ENCODE measurements around the gene ST3GAL3. TPM values are rescaled to one million over a fixed set of nuclear protein-coding genes. Genes with fewer than 3 reads are reported as not detected.
A peak's percentile ranks its signal among the peaks of the same experiment; 100 is the strongest.

The ST3GAL3 gene
- polyA plus RNA-seq, 2 of the 4 experiments (the other 2 are of a cell fraction): 2.5 to 4.0 TPM

DNA sequence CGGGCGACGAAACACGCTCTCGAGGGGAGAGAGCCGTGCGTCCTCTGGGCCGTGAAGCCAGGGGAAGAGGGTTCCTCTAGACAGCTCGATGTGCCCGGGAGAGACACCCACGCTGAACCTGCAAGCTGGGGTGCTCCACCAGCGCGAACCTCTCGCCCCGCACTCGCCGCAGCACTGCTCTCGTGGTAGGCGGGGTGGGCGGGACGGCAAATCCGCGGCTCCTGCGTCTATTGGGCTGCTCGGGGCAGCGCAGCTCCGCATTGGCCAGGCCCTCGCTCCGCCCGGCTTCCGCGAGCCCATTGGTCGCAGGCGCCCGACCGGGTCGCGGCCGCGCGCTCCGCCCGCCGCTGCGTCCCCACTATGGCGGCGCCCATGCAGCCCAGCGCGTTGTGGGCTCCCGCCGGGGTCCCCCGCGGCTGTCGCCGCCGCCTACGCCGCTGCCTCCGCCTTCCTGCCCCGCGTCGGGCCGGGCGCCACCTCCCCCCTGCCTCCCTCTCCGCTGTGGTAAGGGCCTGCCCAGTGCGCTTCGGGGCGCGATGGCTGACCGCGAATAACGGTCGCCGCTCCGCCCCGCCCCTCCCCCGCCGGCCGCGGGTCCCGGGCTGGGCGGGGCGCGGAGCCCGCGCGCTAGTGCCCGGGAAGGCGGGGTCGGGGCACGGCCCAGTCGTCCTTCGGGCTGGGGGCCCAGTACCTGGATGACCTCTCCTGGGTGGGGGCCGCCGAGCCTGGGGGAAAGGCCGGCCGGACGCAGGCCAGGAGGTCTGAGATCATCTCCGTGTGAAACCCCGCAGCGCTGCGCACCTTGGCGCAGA, at the start of gene ST3GAL3 (continued):
- TF ChIP-seq FOSL2 (IDR thresholded peaks at IDR 0.05) (no peak), FOSL2 (CRISPR knock-in tag; IDR thresholded peaks at IDR 0.05) (0 out of 2 replicates have a peak, but pooled peaks have one; percentile 4), CHD2 (IDR thresholded peaks at IDR 0.05; ENCODE audit: low read length, partially characterized antibody) (peak; percentile 44)

DNA sequence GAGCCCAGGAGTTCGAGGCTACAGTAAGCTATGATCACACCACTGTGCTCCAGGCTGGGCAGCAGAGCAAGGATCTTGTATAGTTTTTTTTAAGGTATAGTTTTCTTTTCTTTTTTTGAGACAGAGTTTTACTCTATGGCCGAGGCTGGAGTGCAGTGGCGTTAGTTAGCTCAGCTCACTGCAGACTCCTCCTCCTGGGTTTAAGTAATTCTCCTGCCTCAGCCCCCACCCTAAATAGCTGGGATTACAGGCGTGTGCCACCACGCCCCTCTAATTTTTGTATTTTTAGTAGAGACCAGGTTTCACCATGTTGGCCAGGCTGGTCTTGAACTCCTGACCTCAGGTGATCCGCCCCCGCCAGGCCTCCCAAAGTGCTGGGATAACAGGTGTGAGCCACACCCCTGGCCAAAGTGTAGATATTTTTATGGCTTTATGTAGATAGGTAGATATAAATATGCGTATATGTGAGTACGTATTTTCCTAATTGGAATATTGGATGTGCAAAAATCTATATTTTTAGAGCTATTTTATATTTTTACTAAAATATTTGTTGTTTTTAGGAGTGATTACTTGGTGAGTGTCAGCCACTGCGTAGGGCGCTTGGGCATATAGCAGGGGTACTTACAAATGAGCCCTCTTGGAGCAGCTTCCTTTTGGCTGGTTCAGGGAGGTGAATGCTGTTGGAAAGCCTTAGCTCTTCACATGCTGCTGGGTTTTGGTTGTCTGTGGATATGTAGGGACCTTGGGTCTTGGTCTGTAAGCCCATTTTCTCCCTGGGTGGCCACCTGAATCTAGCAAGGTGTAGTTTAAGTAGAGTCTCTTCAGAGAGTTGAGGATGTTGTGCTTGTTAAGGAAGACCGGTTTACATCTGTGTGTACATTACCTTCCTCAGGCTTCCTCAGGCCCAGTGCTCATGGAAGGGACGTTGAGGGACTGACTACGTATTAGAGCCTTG, 47.8 kb upstream of the ST3GAL3 start:
- WGBS (ENCODE audit: missing lambda C conversion rate): 94% methylated on average over 14 of the region's 14 CpGs
- Histone ChIP-seq H3K4me1 (no peaks in the 10 kb centered on the region), H3K27ac (no peak overlapping the region), H3K4me3 (no peak overlapping the region), H3K4me2 (no peak overlapping the region), H3K9me3 (no peaks in the 10 kb centered on the region)
- CTCF ChIA-PET: interaction anchor here (0.8 to 1.6 kb wide), 3 partner anchors 13 to 24 kb away, joined by 3 read pairs; no protein-coding TSS in a partner anchor
- POLR2A ChIA-PET: interaction anchor here (1.3 kb wide), 1 partner anchor 9 kb away, joined by 4 read pairs; the partner anchor contains the start of gene KDM4A
- TF ChIP-seq ESRRA (IDR thresholded peaks at IDR 0.05; ENCODE audit: borderline replicate concordance, low read length): no peak
- no peak for TF ChIP-seq ZSCAN20 (CRISPR knock-in tag; IDR thresholded peaks at IDR 0.05)
- no peak for TF ChIP-seq EHMT2 (IDR thresholded peaks at IDR 0.05; ENCODE audit: low read depth)
- TF ChIP-seq HOXA7 (CRISPR knock-in tag; IDR thresholded peaks at IDR 0.05): no peak
- TF ChIP-seq MAFK (IDR thresholded peaks at IDR 0.05; ENCODE audit: partially characterized antibody): no peak
- no peak for TF ChIP-seq MAZ (IDR thresholded peaks at IDR 0.05; ENCODE audit: borderline replicate concordance, low read depth, low read length)
- TF ChIP-seq HOXB13 (CRISPR knock-in tag; IDR thresholded peaks at IDR 0.05; ENCODE audit: low read depth): no peak
- TF ChIP-seq HDAC2 (IDR thresholded peaks at IDR 0.05): no peak
- TF ChIP-seq, protein P1, sequence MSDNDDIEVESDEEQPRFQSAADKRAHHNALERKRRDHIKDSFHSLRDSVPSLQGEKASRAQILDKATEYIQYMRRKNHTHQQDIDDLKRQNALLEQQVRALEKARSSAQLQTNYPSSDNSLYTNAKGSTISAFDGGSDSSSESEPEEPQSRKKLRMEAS (IDR thresholded peaks at IDR 0.05): no peak
- no peak for TF ChIP-seq EP300 (IDR thresholded peaks at IDR 0.05)
- TF ChIP-seq, protein P2, sequence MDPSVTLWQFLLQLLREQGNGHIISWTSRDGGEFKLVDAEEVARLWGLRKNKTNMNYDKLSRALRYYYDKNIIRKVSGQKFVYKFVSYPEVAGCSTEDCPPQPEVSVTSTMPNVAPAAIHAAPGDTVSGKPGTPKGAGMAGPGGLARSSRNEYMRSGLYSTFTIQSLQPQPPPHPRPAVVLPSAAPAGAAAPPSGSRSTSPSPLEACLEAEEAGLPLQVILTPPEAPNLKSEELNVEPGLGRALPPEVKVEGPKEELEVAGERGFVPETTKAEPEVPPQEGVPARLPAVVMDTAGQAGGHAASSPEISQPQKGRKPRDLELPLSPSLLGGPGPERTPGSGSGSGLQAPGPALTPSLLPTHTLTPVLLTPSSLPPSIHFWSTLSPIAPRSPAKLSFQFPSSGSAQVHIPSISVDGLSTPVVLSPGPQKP (IDR thresholded peaks at IDR 0.05; ENCODE audit: low read depth, low read length): no peak
- no peak for TF ChIP-seq ZNF302 (CRISPR knock-in tag; IDR thresholded peaks at IDR 0.05)
- FAIRE-seq: no peak
- no peak for ATAC-seq
- DNase-seq (ENCODE audit: low read depth in 1 of 2, low spot score in 1 of 2): no peak

DNA sequence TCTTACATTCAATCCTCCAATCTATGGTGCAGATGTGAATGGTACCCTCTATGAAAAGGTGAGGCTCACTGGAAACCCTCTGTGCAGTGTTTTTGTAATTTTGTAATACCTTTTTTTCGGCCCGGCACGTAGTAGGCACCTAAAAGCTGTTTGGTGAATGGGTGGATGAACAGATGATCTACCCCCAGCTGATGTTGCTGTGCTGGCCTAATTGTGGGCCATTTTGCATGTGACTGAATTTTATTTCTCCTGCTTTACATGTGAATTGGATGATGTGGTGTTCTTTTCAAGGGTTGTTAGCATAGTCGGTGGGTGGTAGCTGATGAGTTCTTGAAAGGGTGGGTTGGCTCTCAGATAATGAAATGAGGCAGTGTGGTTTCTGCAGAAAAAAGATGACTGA, 47.0 kb upstream of the ST3GAL3 start:
- DNase-seq (ENCODE audit: low read depth in 1 of 2, low spot score in 1 of 2): no peak
- H3K4me2 ChIP-seq: no peak overlapping the region
- TF ChIP-seq ZFP36 (IDR thresholded peaks at IDR 0.05; ENCODE audit: borderline replicate concordance, partially characterized antibody) (no peak), RARB (CRISPR knock-in tag; IDR thresholded peaks at IDR 0.05) (no peak), GATA3 (IDR thresholded peaks at IDR 0.05; ENCODE audit: borderline replicate concordance) (no peak), HEYL (CRISPR knock-in tag; IDR thresholded peaks at IDR 0.05) (no peak), MAFK (IDR thresholded peaks at IDR 0.05; ENCODE audit: partially characterized antibody) (no peak), ZSCAN20 (CRISPR knock-in tag; IDR thresholded peaks at IDR 0.05) (no peak), CHD4 (IDR thresholded peaks at IDR 0.05; ENCODE audit: borderline replicate concordance) (no peak), POLR2AphosphoS2 (conservative IDR thresholded peaks at IDR 0.05; ENCODE audit: low read length) (no peak), RFX5 (IDR thresholded peaks at IDR 0.05) (no peak), POLR2A (IDR thresholded peaks at IDR 0.05; ENCODE audit: low read length) (no peak), ESRRA (IDR thresholded peaks at IDR 0.05; ENCODE audit: borderline replicate concordance, low read length) (no peak), RCOR1 (IDR thresholded peaks at IDR 0.05; ENCODE audit: low read depth, low read length) (no peak), CHD2 (IDR thresholded peaks at IDR 0.05; ENCODE audit: low read length, partially characterized antibody) (no peak), NFE2L2 (conservative IDR thresholded peaks at IDR 0.05; ENCODE audit: low read length) (no peak)
- TF ChIP-seq, protein P2 (IDR thresholded peaks at IDR 0.05; ENCODE audit: low read depth, low read length): no peak
- TF ChIP-seq, protein P3, sequence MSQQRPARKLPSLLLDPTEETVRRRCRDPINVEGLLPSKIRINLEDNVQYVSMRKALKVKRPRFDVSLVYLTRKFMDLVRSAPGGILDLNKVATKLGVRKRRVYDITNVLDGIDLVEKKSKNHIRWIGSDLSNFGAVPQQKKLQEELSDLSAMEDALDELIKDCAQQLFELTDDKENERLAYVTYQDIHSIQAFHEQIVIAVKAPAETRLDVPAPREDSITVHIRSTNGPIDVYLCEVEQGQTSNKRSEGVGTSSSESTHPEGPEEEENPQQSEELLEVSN (IDR thresholded peaks at IDR 0.05; ENCODE audit: borderline replicate concordance, low read depth): no peak
- TF ChIP-seq, protein P4, sequence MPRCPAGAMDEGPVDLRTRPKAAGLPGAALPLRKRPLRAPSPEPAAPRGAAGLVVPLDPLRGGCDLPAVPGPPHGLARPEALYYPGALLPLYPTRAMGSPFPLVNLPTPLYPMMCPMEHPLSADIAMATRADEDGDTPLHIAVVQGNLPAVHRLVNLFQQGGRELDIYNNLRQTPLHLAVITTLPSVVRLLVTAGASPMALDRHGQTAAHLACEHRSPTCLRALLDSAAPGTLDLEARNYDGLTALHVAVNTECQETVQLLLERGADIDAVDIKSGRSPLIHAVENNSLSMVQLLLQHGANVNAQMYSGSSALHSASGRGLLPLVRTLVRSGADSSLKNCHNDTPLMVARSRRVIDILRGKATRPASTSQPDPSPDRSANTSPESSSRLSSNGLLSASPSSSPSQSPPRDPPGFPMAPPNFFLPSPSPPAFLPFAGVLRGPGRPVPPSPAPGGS (IDR thresholded peaks at IDR 0.05): no peak
- TF ChIP-seq, protein P5, sequence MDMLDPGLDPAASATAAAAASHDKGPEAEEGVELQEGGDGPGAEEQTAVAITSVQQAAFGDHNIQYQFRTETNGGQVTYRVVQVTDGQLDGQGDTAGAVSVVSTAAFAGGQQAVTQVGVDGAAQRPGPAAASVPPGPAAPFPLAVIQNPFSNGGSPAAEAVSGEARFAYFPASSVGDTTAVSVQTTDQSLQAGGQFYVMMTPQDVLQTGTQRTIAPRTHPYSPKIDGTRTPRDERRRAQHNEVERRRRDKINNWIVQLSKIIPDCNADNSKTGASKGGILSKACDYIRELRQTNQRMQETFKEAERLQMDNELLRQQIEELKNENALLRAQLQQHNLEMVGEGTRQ (IDR thresholded peaks at IDR 0.05): no peak

More for the DNA sequence above, 47.0 kb upstream of the ST3GAL3 start:
- ChIA-PET CTCF (interaction anchor here (1.1 to 1.6 kb wide), 2 partner anchors 13 to 24 kb away, joined by 3 read pairs; no protein-coding TSS in a partner anchor), POLR2A (interaction anchor here (0.7 kb wide), 1 partner anchor 10 kb away, joined by 3 read pairs; the partner anchor contains the start of gene KDM4A)
- ATAC-seq: no peak
- 93% methylated on average over 4 of the region's 4 CpGs for WGBS (ENCODE audit: missing lambda C conversion rate)
- no peak for FAIRE-seq
- no peak overlapping the region for H3K27ac ChIP-seq
- H3K9me3 ChIP-seq: no peaks in the 10 kb centered on the region
- no peak overlapping the region for H3K4me3 ChIP-seq
- no peaks in the 10 kb centered on the region for H3K4me1 ChIP-seq
